Measurements from ENCODE around the gene SCAF8.

SCAF8 gene

GRCh38 chr6:154821638-154822037, 88.4 kb downstream of the SCAF8 start:
- no peak for TF ChIP-seq CTCF (IDR thresholded peaks at IDR 0.05; ENCODE audit: low read depth, low read length)
- no peak overlapping the region for H3K4me3 ChIP-seq (ENCODE audit: low read depth, low read length)

- no peak for TF ChIP-seq CTCF (IDR thresholded peaks at IDR 0.05; ENCODE audit: low read depth, low read length)
- no peak overlapping the region for H3K4me3 ChIP-seq (ENCODE audit: low read depth, low read length)
Observed at GRCh38 chr6:154822947-154823558, 89.8 kb downstream of the SCAF8 start.

- no peak for TF ChIP-seq CTCF (IDR thresholded peaks at IDR 0.05; ENCODE audit: low read depth, low read length)
Observed at GRCh38 chr6:154824076-154824475, 90.9 kb downstream of the SCAF8 start.

GRCh38 chr6:154829970-154830369, 96.8 kb downstream of the SCAF8 start:
- TF ChIP-seq CTCF (IDR thresholded peaks at IDR 0.05; ENCODE audit: low read depth, low read length): no peak
- H3K4me3 ChIP-seq (ENCODE audit: low read depth, low read length): no peak overlapping the region

More at GRCh38 chr6:154824076-154824475, 90.9 kb downstream of the SCAF8 start:
- H3K4me3 ChIP-seq (ENCODE audit: low read depth, low read length): no peak overlapping the region

- TF ChIP-seq CTCF (IDR thresholded peaks at IDR 0.05; ENCODE audit: low read depth, low read length): no peak
- H3K4me3 ChIP-seq (ENCODE audit: low read depth, low read length): no peak overlapping the region
Observed at GRCh38 chr6:154830771-154831170, 97.6 kb downstream of the SCAF8 start.

GRCh38 chr6:154835307-154835706, 102.1 kb downstream of the SCAF8 start:
- H3K4me3 ChIP-seq (ENCODE audit: low read depth, low read length): no peak overlapping the region
- TF ChIP-seq CTCF (IDR thresholded peaks at IDR 0.05; ENCODE audit: low read depth, low read length): no peak

- TF ChIP-seq CTCF (IDR thresholded peaks at IDR 0.05; ENCODE audit: low read depth, low read length): no peak
- H3K4me3 ChIP-seq (ENCODE audit: low read depth, low read length): no peak overlapping the region
Observed at GRCh38 chr6:154839546-154839945, 106.3 kb downstream of the SCAF8 start.
